Astrocyte (in vitro differentiated cells and primary cell): ENCODE measurements around the gene CENATAC. TPM values are rescaled to one million over a fixed set of nuclear protein-coding genes. Genes with fewer than 3 reads are reported as not detected.

Experiments used
- DNase-seq: peaks from one replicate; pipeline ENCODE4 v3.0.0-alpha.2; 2010; ENCODE audit warnings: low read depth
- FAIRE-seq: peaks from 2 replicates; lab custom pipeline; 2011; peaks lifted over from hg19 to GRCh38; lab: Jason Lieb, UNC
- H2AFZ ChIP-seq: 2 replicates; pipeline ENCODE4 v1.6.0; 2012; ENCODE audit warnings: low read depth, low read length, inconsistent platforms
- H3K27ac ChIP-seq: 2 replicates; pipeline ENCODE4 v1.5.1; 2011; ENCODE audit warnings: low read depth, low read length, inconsistent platforms
- H3K27me3 ChIP-seq: 2 replicates; pipeline ENCODE4 v1.6.0; 2011; ENCODE audit warnings: low read length, inconsistent platforms; ENCODE audit not compliant: insufficient read depth
- H3K36me3 ChIP-seq: 2 replicates; pipeline ENCODE4 v1.5.1; 2011; ENCODE audit warnings: low read length, inconsistent platforms; ENCODE audit not compliant: insufficient read depth
- H3K4me1 ChIP-seq: 2 replicates; pipeline ENCODE4 v1.5.1; 2011; ENCODE audit warnings: low read length, inconsistent platforms; ENCODE audit not compliant: insufficient read depth
- H3K4me2 ChIP-seq: 2 replicates; pipeline ENCODE4 v1.6.0; 2012; ENCODE audit warnings: low read length, inconsistent platforms
- H3K4me3 ChIP-seq: 2 replicates; pipeline ENCODE4 v1.5.1; 2011; ENCODE audit warnings: low read depth, mild to moderate bottlenecking, low read length, inconsistent platforms; ENCODE audit not compliant: insufficient read depth
- H3K79me2 ChIP-seq: 2 replicates; pipeline ENCODE4 v1.6.0; 2012; ENCODE audit warnings: mild to moderate bottlenecking, low read length, inconsistent platforms; ENCODE audit not compliant: insufficient read depth
- H3K9ac ChIP-seq: 2 replicates; pipeline ENCODE4 v1.6.0; 2012; ENCODE audit warnings: mild to moderate bottlenecking, low read length, inconsistent platforms
- H3K9me3 ChIP-seq: 2 replicates; pipeline ENCODE4 v1.5.1; 2012; ENCODE audit warnings: low read depth, mild to moderate bottlenecking, low read length, inconsistent platforms; ENCODE audit not compliant: insufficient read depth
- H4K20me1 ChIP-seq: 2 replicates; pipeline ENCODE4 v1.6.0; 2012; ENCODE audit warnings: low read length, inconsistent platforms; ENCODE audit not compliant: insufficient read depth
- H3K27ac Mint-ChIP-seq: one replicate; pipeline ENCODE4 v1.8.0; 2021; ENCODE audit warnings: mild to moderate bottlenecking, mixed read lengths; ENCODE audit not compliant: unreplicated experiment
- H3K27me3 Mint-ChIP-seq: one replicate; pipeline ENCODE4 v1.8.0; 2021; ENCODE audit warnings: low read depth, mixed read lengths; ENCODE audit not compliant: unreplicated experiment
- H3K36me3 Mint-ChIP-seq: one replicate; pipeline ENCODE4 v1.8.0; 2021; ENCODE audit warnings: low read depth, mixed read lengths; ENCODE audit not compliant: unreplicated experiment
- H3K4me1 Mint-ChIP-seq: one replicate; pipeline ENCODE4 v1.8.0; 2021; ENCODE audit warnings: low read depth, mixed read lengths; ENCODE audit not compliant: unreplicated experiment
- H3K4me3 Mint-ChIP-seq: one replicate; pipeline ENCODE4 v1.8.0; 2021; ENCODE audit warnings: mild to moderate bottlenecking, moderate library complexity, mixed read lengths; ENCODE audit not compliant: unreplicated experiment
- H3K9me3 Mint-ChIP-seq: one replicate; pipeline ENCODE4 v1.8.0; 2021; ENCODE audit warnings: mild to moderate bottlenecking, mixed read lengths; ENCODE audit not compliant: unreplicated experiment
- EZH2 ChIP-seq: IDR thresholded peaks from 2 replicates; pipeline ENCODE4 v1.6.1; 2012; ENCODE audit warnings: mild to moderate bottlenecking, low read length, inconsistent platforms; ENCODE audit not compliant: insufficient read depth
- total RNA-seq: library from RNA; stranded (reverse); gene quantifications from 2 replicates; pipeline ENCODE4 v1.2.1, GENCODE V29; 2021
- TF ChIP-seq, protein P1 (sequence below): IDR thresholded peaks from 2 replicates; pipeline ENCODE4 v1.5.1; 2011; ENCODE audit warnings: low read depth, mild to moderate bottlenecking, inconsistent platforms, low read length, moderate library complexity; ENCODE audit not compliant: insufficient read depth

Gene CENATAC
- total RNA-seq, 1 donor from 2014 or later, result 25.4 TPM

DNA sequence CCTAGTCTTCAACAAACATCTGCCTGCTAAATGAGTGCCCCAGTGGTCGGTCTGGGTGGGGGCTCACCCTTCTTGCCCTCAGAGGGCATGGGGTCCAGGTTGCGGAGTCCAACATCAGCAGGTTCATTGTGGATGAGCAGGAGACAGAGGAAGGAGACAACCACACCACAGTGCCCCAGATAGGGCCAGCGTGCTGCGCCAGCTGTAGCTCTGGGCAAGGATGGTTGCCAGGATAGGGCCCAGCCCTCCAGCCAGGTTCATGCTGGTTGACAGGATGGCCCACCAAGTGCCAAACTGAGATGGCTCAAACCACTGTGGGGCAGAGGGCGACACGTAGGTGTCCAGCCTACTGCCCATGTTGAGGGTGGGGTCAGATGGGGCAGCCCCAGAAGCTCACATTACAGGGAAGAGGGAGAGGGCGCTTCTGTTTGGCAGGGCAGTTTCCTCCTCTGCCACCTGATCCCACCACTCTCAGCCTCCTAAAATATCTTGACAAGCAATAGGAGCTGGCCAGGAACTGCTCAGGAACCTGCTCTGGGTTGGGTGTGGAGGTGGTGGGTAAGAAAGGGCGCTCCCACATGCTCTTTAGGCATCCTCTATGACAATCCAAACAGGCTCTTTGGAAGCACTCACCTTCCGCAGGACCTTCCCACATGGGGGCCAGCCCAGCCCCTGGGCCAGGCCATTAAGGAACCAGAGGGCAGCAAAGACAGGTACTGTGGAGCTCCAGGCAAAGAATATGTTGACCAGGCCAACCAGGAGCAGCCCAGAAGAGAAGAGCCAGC is 29.8 kb downstream of the CENATAC start:
- Histone ChIP-seq H4K20me1 (peaks cover 24% of the 10 kb centered on the region), H3K36me3 (peaks cover 6% of the 10 kb centered on the region), H3K9me3 (no peaks in the 10 kb centered on the region), H2AFZ (no peak overlapping the region), H3K4me2 (no peak overlapping the region), H3K27ac (no peak overlapping the region), H3K4me1 (peaks cover 5% of the 10 kb centered on the region), H3K4me3 (no peak overlapping the region), H3K9ac (no peak overlapping the region), H3K79me2 (peaks cover under 1% of the 10 kb centered on the region), H3K27me3 (no peaks in the 10 kb centered on the region)
- no peaks in the 10 kb centered on the region for H3K9me3 Mint-ChIP-seq
- TF ChIP-seq, protein P1, sequence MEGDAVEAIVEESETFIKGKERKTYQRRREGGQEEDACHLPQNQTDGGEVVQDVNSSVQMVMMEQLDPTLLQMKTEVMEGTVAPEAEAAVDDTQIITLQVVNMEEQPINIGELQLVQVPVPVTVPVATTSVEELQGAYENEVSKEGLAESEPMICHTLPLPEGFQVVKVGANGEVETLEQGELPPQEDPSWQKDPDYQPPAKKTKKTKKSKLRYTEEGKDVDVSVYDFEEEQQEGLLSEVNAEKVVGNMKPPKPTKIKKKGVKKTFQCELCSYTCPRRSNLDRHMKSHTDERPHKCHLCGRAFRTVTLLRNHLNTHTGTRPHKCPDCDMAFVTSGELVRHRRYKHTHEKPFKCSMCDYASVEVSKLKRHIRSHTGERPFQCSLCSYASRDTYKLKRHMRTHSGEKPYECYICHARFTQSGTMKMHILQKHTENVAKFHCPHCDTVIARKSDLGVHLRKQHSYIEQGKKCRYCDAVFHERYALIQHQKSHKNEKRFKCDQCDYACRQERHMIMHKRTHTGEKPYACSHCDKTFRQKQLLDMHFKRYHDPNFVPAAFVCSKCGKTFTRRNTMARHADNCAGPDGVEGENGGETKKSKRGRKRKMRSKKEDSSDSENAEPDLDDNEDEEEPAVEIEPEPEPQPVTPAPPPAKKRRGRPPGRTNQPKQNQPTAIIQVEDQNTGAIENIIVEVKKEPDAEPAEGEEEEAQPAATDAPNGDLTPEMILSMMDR, result no peak
- TF ChIP-seq EZH2, result no peak
- DNase-seq (no peak), FAIRE-seq (no peak)
- no peak overlapping the region for H3K4me3 Mint-ChIP-seq
- peaks cover 20% of the 10 kb centered on the region for H3K4me1 Mint-ChIP-seq
- no peaks in the 10 kb centered on the region for H3K27me3 Mint-ChIP-seq
- no peak overlapping the region for H3K27ac Mint-ChIP-seq
- peaks cover 26% of the 10 kb centered on the region for H3K36me3 Mint-ChIP-seq

DNA sequence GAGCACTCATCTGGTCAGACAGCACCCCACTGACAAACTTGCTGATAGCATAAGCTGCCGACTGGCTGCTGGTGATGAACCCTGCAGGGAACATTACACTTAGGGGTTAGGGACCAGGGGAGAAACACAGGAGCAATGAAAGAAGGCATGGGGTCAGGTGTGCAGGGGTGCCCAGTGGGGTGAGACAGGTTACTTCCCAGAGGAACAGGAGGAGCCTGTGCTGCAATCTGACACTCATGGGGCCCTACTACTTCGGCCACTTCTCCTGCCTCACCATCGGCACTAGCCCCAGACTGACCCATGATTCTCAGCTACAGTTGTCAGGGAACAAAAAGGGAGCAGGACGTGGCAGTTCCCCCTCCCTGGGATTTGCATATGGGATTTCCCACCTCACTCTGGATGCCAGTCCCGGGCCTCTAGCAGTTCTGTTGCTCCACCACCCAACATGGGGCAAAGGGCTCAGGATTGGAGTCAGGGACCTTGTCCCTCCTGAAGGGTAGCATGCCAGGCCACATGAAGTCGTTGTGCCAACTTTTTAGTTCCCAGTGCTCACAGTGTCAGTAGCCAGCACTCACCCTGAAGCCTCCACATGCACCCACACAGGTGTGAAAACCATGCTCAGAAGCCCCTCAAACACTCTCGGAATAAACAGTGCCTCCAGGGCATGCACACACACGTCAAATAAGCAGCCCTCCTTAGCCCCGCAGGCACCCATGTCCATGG is 30.6 kb downstream of the CENATAC start:
- H3K36me3 ChIP-seq, result peaks cover 2% of the 10 kb centered on the region
- no peak overlapping the region for H3K27ac ChIP-seq
- H3K4me1 ChIP-seq, result peaks cover 5% of the 10 kb centered on the region
- H3K79me2 ChIP-seq, result no peaks in the 10 kb centered on the region
- no peak overlapping the region for H3K9ac ChIP-seq
- H3K4me3 ChIP-seq, result no peak overlapping the region
- Mint-ChIP-seq H3K4me3 (peak overlapping the region; percentile 75), H3K36me3 (peaks cover 23% of the 10 kb centered on the region), H3K27ac (peak overlapping the region; percentile 75), H3K4me1 (peaks cover 18% of the 10 kb centered on the region), H3K9me3 (no peaks in the 10 kb centered on the region), H3K27me3 (no peaks in the 10 kb centered on the region)
- no peak for FAIRE-seq
- H3K9me3 ChIP-seq, result no peaks in the 10 kb centered on the region
- no peaks in the 10 kb centered on the region for H3K27me3 ChIP-seq
- H3K4me2 ChIP-seq, result no peak overlapping the region
- no peak for DNase-seq
- no peak for TF ChIP-seq EZH2
- TF ChIP-seq, protein P1, result no peak
- no peak overlapping the region for H2AFZ ChIP-seq
- H4K20me1 ChIP-seq, result peaks cover 17% of the 10 kb centered on the region

DNA sequence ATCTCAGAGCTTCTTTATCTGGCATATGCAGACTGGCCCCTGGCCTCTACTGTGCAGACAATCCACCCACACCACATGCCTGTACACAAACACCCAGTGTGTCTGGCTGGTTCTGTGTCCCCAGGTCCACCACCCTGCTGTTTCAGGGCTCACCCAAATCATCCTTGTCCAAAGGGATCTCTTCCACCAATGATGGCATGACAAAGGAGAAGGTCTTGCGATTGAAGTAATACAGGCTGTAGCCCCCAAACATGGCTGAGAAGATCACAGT is 31.1 kb downstream of the CENATAC start:
- Histone ChIP-seq H3K9me3 (no peaks in the 10 kb centered on the region), H3K79me2 (no peaks in the 10 kb centered on the region), H4K20me1 (peaks cover 12% of the 10 kb centered on the region), H3K27ac (no peak overlapping the region), H3K9ac (no peak overlapping the region), H2AFZ (no peak overlapping the region), H3K36me3 (peaks cover 2% of the 10 kb centered on the region), H3K4me3 (no peak overlapping the region), H3K27me3 (no peaks in the 10 kb centered on the region), H3K4me1 (peaks cover 5% of the 10 kb centered on the region), H3K4me2 (no peak overlapping the region)
- DNase-seq (no peak), FAIRE-seq (no peak)
- H3K4me1 Mint-ChIP-seq, result peaks cover 14% of the 10 kb centered on the region
- peaks cover 21% of the 10 kb centered on the region for H3K36me3 Mint-ChIP-seq
- peak overlapping the region; percentile 75 for H3K27ac Mint-ChIP-seq
- no peaks in the 10 kb centered on the region for H3K27me3 Mint-ChIP-seq
- no peaks in the 10 kb centered on the region for H3K9me3 Mint-ChIP-seq
- TF ChIP-seq, protein P1, result no peak
- TF ChIP-seq EZH2, result no peak
- H3K4me3 Mint-ChIP-seq, result peak overlapping the region; percentile 75
